Stomach (tissue), 9 donors: ENCODE data around the gene OMP. TPM values are rescaled to one million over a fixed set of nuclear protein-coding genes. Genes with fewer than 3 reads are reported as not detected.

ENCODE experiments used
- DNase-seq, 2 donors: peaks; one replicate each; pipeline versions ENCODE4 v3.0.0 to v3.0.0-alpha.2; 2013 to 2019
- H3K27ac ChIP-seq, 5 donors: fragments of 200-600 bp in 4 of 5; sonication (generic) in 4 of 5; one replicate each; pipeline ENCODE4 v1.5.1; 2013 to 2019; ENCODE audit warnings: mild to moderate bottlenecking in 1 of 5, moderate library complexity in 1 of 5
- H3K27me3 ChIP-seq, 3 donors: fragments of 200-600 bp; sonication (generic); one replicate each; pipeline ENCODE4 v1.5.1; 2017 to 2019; ENCODE audit warnings: mixed run types in 1 of 3
- H3K36me3 ChIP-seq, 4 donors: fragments of 200-600 bp; sonication (generic); 1 replicate in 3 of 4; 2 replicates in 1 of 4; pipeline ENCODE4 v1.5.1; 2016 to 2019
- H3K4me1 ChIP-seq, 4 donors: fragments of 200-600 bp; sonication (generic); one replicate each; pipeline ENCODE4 v1.5.1; 2016 to 2019
- H3K4me3 ChIP-seq, 4 donors: fragments of 200-600 bp; sonication (generic) in 3 of 4; one replicate each; pipeline ENCODE4 v1.5.1; 2016 to 2019; ENCODE audit warnings: mild to moderate bottlenecking in 1 of 4
- H3K9me3 ChIP-seq, 4 donors: fragments of 200-600 bp; sonication (generic); one replicate each; pipeline ENCODE4 v1.5.1; 2016 to 2019
- EP300 ChIP-seq: sonication (generic); formaldehyde crosslinking; IDR thresholded peaks from one replicate; pipeline ENCODE4 v1.6.1; 2017; ENCODE audit warnings: antibody characterized with exemption
- POLR2A ChIP-seq, 4 donors: fragments of 450-650 bp; IDR thresholded peaks; one replicate each; pipeline ENCODE4 v1.6.1; 2016; ENCODE audit warnings: antibody characterized with exemption in 4 of 4, control low read depth in 2 of 4, mild to moderate bottlenecking in 1 of 4, moderate library complexity in 1 of 4
- POLR2AphosphoS5 ChIP-seq, 3 donors: sonication (generic); formaldehyde crosslinking; IDR thresholded peaks; one replicate each; pipeline ENCODE4 v1.6.1; 2016; ENCODE audit warnings: antibody characterized with exemption in 3 of 3
- WGBS, 5 donors: extraction: QIAGEN DNeasy Blood & Tissue Kit in 3 of 5; methylation state at CpG; one replicate each; pipeline versions ENCODE4 v1.1.5 to v1.1.7; 2013 to 2018; 5-methylcytosine and 5-hydroxymethylcytosine counted together
- intact Hi-C: fragments of 100-400 bp; cut with DNase I; formaldehyde crosslinking; loops from one replicate; pipeline ENCODE4 v1.15.1; 2023; ENCODE audit warnings: low total_unique reads
- polyA plus RNA-seq, 3 donors: library from polyadenylated mRNA; stranded (reverse); fragments of 200-250 nt; gene quantifications; one replicate each; pipeline ENCODE4 v1.2.3, GENCODE V29; 2013
- total RNA-seq, 5 donors: library from RNA; depleted of rRNA; stranded (reverse); fragments of >200 nt; gene quantifications; one replicate each; pipeline versions ENCODE4 v1.1.0 to v1.2.3, GENCODE V29; 2014 to 2016
- TF ChIP-seq, protein P1 (sequence below), 7 experiments: fragments of 450-650 bp in 4 of 7; fragments of 200-600 bp in 3 of 7; sonication (generic) in 3 of 7; IDR thresholded peaks; one replicate each; pipeline ENCODE4 v1.5.1; 2016 to 2019; ENCODE audit warnings: antibody characterized with exemption in 7 of 7, control low read depth in 2 of 7, mild to moderate bottlenecking in 1 of 7
- donor health status: healthy with polysubstance abuse.
- donor health status: Bipolar disorder and iron deficiency.
- donor health status: healthy.

OMP gene
- total and polyA plus RNA-seq, 8 donors, result 1.1 to 63.7 (median 16.4) TPM; not detected in 3

DNA sequence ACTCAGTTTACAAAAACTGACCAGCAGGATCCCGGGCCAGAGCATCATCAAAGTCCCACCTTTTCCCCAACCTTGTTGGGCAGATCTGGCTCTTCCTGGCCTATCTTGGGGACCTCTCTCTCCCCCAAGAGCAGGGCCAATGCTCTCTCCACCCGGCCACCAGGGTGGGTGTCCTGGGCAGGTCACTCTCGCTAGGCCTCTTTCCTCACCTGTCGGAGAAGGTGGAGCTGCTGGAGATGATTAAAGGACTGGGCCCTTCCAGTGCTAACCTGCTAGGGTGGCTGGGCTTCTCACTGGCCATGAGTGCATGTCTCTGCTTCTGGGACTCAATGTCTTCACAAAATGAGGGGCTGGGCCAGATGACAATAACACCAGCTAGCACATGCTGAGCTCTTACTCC lies 38.8 kb upstream of the OMP start:
- Histone ChIP-seq H3K27me3 (no peaks in the 10 kb centered on the region), H3K27ac (peak overlapping the region in 4 of 5 donors; percentile 43 to 67 (median 53)), H3K36me3 (no peaks in the 10 kb centered on the region), H3K4me1 (peaks cover 12 to 36% (median 30%) of the 10 kb centered on the region in 4 donors), H3K4me3 (no peak overlapping the region), H3K9me3 (no peaks in the 10 kb centered on the region)
- DNase-seq, result peak in 1 of 2 donors; percentile 24
- no peak for TF ChIP-seq POLR2A (IDR thresholded peaks at IDR 0.05)
- TF ChIP-seq EP300, result no peak
- TF ChIP-seq, protein P1, sequence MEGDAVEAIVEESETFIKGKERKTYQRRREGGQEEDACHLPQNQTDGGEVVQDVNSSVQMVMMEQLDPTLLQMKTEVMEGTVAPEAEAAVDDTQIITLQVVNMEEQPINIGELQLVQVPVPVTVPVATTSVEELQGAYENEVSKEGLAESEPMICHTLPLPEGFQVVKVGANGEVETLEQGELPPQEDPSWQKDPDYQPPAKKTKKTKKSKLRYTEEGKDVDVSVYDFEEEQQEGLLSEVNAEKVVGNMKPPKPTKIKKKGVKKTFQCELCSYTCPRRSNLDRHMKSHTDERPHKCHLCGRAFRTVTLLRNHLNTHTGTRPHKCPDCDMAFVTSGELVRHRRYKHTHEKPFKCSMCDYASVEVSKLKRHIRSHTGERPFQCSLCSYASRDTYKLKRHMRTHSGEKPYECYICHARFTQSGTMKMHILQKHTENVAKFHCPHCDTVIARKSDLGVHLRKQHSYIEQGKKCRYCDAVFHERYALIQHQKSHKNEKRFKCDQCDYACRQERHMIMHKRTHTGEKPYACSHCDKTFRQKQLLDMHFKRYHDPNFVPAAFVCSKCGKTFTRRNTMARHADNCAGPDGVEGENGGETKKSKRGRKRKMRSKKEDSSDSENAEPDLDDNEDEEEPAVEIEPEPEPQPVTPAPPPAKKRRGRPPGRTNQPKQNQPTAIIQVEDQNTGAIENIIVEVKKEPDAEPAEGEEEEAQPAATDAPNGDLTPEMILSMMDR (IDR thresholded peaks at IDR 0.05), result no peak
- TF ChIP-seq POLR2AphosphoS5 (IDR thresholded peaks at IDR 0.05), result no peak
- intact Hi-C loops, result no loop called here
- 89 to 99% (median 96%) methylated on average over 3 to 4 of the region's 4 CpGs for WGBS, 5 donors

DNA sequence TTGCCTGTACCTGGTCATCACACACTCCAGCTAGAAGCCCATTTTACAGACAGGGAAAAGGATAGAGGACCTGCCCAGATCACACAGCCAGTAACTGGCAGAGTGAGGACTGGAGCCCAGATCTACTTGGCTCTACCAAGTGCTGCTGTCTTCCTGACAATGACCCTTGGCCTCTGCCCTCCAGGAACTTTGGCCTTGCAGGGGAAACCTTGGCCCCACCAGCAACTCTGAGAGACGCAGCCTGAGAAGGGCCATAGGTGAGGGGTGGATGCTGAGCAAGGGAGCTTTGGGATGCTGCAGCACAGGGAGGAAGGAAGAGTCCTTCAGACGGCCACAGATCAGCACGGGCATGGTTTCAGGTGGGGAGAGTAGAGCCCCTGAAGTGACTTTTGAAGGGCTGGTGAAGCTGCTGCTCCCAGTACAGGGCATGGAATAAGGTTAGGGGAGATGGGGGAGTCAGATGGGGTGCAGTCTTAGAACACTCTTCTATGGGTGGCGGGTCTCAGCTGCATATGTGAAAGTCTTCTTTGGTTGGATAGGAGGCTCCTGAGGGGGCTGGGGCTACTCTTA lies 37.9 kb upstream of the OMP start:
- H3K4me1 ChIP-seq, result peaks cover 12 to 45% (median 38%) of the 10 kb centered on the region in 4 donors
- 86 to 99% (median 91%) methylated on average over 4 of the region's 4 CpGs for WGBS, 5 donors
- intact Hi-C loops, result no loop called here

DNA sequence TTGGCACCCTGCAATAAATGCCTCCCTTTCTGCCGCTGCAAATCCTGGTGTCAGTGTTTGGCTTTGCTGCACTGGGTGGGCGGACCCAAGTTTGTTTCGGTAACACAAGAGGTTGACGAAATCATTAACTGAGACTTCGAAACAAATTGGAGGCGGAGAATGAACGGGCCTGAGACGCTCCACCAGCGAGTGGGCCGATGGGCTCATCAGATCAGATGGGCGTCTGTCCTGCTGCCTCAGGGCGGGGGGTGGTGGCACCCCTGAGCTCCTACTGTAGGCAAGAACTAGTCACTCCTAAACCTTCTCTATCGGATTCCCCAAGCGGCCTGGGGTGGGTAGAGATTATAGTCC lies 36.8 kb upstream of the OMP start:
- peak in 1 of 2 donors; percentile 79 for DNase-seq
- Histone ChIP-seq H3K9me3 (no peaks in the 10 kb centered on the region), H3K27ac (peak overlapping the region; percentile 82 to 95 (median 91)), H3K4me3 (peak overlapping the region; percentile 70 to 81 (median 74)), H3K36me3 (no peaks in the 10 kb centered on the region), H3K4me1 (peaks cover 12 to 48% (median 43%) of the 10 kb centered on the region in 4 donors), H3K27me3 (no peaks in the 10 kb centered on the region)
- intact Hi-C loops, result no loop called here
- TF ChIP-seq POLR2A (IDR thresholded peaks at IDR 0.05), result no peak
- TF ChIP-seq POLR2AphosphoS5 (IDR thresholded peaks at IDR 0.05), result peak in 1 of 3 donors; percentile 45
- 23 to 42% (median 32%) methylated on average over 13 to 14 of the region's 14 CpGs for WGBS, 5 donors

More for the DNA sequence above, 37.9 kb upstream of the OMP start:
- H3K4me3 ChIP-seq, result no peak overlapping the region
- DNase-seq, result no peak
- no peaks in the 10 kb centered on the region for H3K36me3 ChIP-seq
- TF ChIP-seq EP300, result no peak
- no peak for TF ChIP-seq POLR2AphosphoS5 (IDR thresholded peaks at IDR 0.05)
- TF ChIP-seq POLR2A (IDR thresholded peaks at IDR 0.05), result no peak
- TF ChIP-seq, protein P1 (IDR thresholded peaks at IDR 0.05), result no peak
- no peaks in the 10 kb centered on the region for H3K9me3 ChIP-seq
- no peaks in the 10 kb centered on the region for H3K27me3 ChIP-seq
- no peak overlapping the region for H3K27ac ChIP-seq

DNA sequence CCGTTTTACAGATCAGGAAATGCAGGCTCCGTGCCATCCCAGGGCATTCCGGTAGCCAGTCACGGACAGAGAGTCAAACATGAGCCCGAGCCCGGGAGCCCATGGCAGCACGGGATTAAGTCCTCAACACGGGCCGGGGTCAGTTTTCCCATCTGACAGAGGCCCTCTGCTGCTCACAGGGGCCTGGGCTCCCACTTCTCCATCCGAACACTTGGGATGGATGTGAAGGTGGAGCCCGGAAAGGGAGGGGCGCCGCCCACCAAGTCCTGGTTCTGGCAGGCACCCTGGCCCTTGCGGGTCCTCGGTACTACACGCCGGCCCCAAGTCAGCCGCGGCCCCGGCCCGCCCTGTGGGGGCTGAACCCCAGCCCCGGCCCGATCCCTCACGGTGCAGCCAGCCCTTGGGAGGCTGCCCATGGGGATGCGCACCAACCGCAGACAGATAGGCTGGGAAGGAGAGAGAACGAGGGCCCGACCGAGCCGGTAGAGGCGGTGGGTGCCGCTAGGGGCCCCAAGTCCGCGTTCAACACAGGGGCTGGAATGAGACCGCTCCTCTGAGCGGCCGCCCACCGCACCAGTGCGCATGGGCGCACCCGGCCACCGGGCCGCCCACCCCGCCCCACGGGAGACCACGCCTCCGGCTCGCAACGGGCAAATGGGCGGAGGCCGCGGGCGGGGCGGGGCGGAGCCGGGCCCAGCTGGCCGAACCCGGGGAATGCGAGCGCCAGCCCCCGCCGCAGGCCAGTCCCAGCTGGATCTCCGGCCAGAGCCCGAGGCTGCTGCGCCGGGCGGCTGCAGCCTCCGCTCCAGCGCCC lies 36.2 kb upstream of the OMP start, which contains the start of gene CAPN5:
TSS of gene CAPN5 (plus strand) at position 743 of the 814 bp plus-strand sequence. CDS start 17,916 bp downstream, outside the sequence.
- Histone ChIP-seq H3K4me3 (peak within 1 kb of the TSS; percentile 70 to 81 (median 74)), H3K4me1 (peaks cover 13 to 54% (median 47%) of the 10 kb centered on the region in 4 donors), H3K9me3 (no peaks in the 10 kb centered on the region), H3K27ac (peak within 1 kb of the TSS; percentile 82 to 95 (median 92)), H3K27me3 (no peaks in the 10 kb centered on the region), H3K36me3 (no peaks in the 10 kb centered on the region)
- intact Hi-C loops, result no loop called here
- peak; percentile 53 to 83 (median 73) for TF ChIP-seq POLR2AphosphoS5 (IDR thresholded peaks at IDR 0.05)
- peak in 1 of 4 donors; percentile 18 for TF ChIP-seq POLR2A (IDR thresholded peaks at IDR 0.05)
- TF ChIP-seq, protein P1 (IDR thresholded peaks at IDR 0.05), result peak in 4 of 7 experiments; percentile 22 to 30 (median 26)
- TF ChIP-seq EP300, result no peak
- DNase-seq, result peak; percentile 94 to 98
- 1 to 3% (median 2%) methylated on average over 25 to 69 of the region's 69 CpGs for WGBS, 5 donors
